ENCODE data around the gene SCP2.

The SCP2 gene

DNA sequence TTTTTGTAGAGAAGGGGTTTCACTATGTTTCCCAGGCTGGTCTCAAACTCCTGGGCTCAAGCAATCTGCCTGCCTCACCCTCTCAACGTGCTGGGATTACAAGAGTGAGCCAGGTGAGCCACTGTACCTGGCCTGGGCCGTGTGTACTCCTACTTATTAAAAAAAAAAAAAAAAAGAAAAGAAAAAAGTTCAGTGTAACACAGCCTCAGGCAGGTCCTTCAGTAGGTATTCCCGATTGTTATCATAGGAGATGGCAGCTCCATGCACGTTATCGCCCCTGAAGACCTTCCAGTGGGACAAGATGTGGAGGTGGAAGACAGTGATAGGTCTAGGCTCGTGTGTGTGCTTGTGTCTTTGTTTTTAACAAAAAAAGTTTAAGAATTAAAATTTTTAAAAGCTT lies 8.9 kb upstream of the SCP2 start:
- no peak overlapping the region for H3K4me2 ChIP-seq (ENCODE audit: insufficient read depth, low read length)
- ATAC-seq (ENCODE audit: insufficient read depth, low read depth), result no peak

DNA sequence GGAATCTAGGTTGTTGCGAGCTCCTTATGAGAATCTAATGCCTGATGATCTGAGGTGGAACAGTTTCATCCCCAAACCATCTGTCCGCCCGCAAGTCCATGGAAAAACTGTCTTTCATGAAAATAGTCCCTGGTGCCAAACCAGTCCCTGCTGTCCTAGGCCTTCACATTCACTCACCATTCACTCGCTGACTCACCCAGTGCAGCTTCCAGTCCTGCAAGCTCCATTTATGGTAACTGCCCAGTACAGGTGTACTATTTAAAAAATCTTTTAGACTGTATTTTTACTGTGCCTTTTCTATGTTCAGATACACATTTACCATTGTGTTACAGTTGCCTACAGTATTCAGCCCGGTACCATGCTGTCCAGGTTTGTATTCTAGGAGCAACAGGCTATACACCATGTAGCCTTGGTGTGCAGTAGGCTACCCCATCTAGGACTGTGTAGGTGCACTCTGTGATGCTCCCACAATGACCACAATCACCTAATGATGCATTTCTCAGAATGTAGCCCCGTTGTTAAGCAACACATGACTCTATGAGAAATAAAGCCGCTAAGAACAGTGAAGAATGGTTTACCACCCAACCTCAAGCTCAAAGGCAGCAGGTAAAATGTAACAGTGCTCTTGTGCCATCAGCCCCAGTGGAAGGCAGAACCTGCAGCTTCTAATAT lies 7.9 kb upstream of the SCP2 start:
- no peak for ATAC-seq (ENCODE audit: insufficient read depth, low read depth)
- Histone ChIP-seq H3K4me3 (ENCODE audit: low read depth in 1 of 2, low read length in 2 of 2) (no peak overlapping the region), H3K4me1 (ENCODE audit: insufficient read depth, low read length) (peaks cover 9% of the 10 kb centered on the region; the same call in 1 of the 2 replicates), H3K36me3 (ENCODE audit: insufficient read depth, low read length) (no peaks in the 10 kb centered on the region), H3K27ac (ENCODE audit: low read length) (no peak overlapping the region), H3K4me2 (ENCODE audit: insufficient read depth, low read length) (no peak overlapping the region), H3K27me3 (ENCODE audit: insufficient read depth, low read length, poor library complexity) (no peaks in the 10 kb centered on the region), H3K9me3 (ENCODE audit: insufficient read depth, low read length, severe bottlenecking) (no peaks in the 10 kb centered on the region), H3K79me2 (ENCODE audit: insufficient read depth, low read length) (no peaks in the 10 kb centered on the region), H2AFZ (ENCODE audit: low read depth, low read length) (no peak overlapping the region), H3K9ac (ENCODE audit: low read depth, low read length) (no peak overlapping the region), H4K20me1 (ENCODE audit: insufficient read depth, low read length) (no peaks in the 10 kb centered on the region)
- no peak for DNase-seq
- TF ChIP-seq EZH2 (IDR thresholded peaks at IDR 0.05; ENCODE audit: borderline replicate concordance, low read depth, low read length, severe bottlenecking), result no peak
- TF ChIP-seq, protein P1, sequence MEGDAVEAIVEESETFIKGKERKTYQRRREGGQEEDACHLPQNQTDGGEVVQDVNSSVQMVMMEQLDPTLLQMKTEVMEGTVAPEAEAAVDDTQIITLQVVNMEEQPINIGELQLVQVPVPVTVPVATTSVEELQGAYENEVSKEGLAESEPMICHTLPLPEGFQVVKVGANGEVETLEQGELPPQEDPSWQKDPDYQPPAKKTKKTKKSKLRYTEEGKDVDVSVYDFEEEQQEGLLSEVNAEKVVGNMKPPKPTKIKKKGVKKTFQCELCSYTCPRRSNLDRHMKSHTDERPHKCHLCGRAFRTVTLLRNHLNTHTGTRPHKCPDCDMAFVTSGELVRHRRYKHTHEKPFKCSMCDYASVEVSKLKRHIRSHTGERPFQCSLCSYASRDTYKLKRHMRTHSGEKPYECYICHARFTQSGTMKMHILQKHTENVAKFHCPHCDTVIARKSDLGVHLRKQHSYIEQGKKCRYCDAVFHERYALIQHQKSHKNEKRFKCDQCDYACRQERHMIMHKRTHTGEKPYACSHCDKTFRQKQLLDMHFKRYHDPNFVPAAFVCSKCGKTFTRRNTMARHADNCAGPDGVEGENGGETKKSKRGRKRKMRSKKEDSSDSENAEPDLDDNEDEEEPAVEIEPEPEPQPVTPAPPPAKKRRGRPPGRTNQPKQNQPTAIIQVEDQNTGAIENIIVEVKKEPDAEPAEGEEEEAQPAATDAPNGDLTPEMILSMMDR (IDR thresholded peaks at IDR 0.05; ENCODE audit: borderline replicate concordance, extremely low read depth, low read length, poor library complexity, severe bottlenecking), result no peak

More for the DNA sequence above, 8.9 kb upstream of the SCP2 start:
- TF ChIP-seq, protein P1 (IDR thresholded peaks at IDR 0.05; ENCODE audit: borderline replicate concordance, extremely low read depth, low read length, poor library complexity, severe bottlenecking), result no peak
- no peak for TF ChIP-seq EZH2 (IDR thresholded peaks at IDR 0.05; ENCODE audit: borderline replicate concordance, low read depth, low read length, severe bottlenecking)
- Histone ChIP-seq H3K9me3 (ENCODE audit: insufficient read depth, low read length, severe bottlenecking) (no peaks in the 10 kb centered on the region), H3K36me3 (ENCODE audit: insufficient read depth, low read length) (no peaks in the 10 kb centered on the region), H4K20me1 (ENCODE audit: insufficient read depth, low read length) (no peaks in the 10 kb centered on the region), H3K79me2 (ENCODE audit: insufficient read depth, low read length) (no peaks in the 10 kb centered on the region), H2AFZ (ENCODE audit: low read depth, low read length) (no peak overlapping the region), H3K4me1 (ENCODE audit: insufficient read depth, low read length) (peaks cover 9% of the 10 kb centered on the region; the same call in 1 of the 2 replicates), H3K4me3 (ENCODE audit: low read depth in 1 of 2, low read length in 2 of 2) (no peak overlapping the region), H3K27me3 (ENCODE audit: insufficient read depth, low read length, poor library complexity) (no peaks in the 10 kb centered on the region), H3K27ac (ENCODE audit: low read length) (no peak overlapping the region), H3K9ac (ENCODE audit: low read depth, low read length) (no peak overlapping the region)
- DNase-seq, result no peak

DNA sequence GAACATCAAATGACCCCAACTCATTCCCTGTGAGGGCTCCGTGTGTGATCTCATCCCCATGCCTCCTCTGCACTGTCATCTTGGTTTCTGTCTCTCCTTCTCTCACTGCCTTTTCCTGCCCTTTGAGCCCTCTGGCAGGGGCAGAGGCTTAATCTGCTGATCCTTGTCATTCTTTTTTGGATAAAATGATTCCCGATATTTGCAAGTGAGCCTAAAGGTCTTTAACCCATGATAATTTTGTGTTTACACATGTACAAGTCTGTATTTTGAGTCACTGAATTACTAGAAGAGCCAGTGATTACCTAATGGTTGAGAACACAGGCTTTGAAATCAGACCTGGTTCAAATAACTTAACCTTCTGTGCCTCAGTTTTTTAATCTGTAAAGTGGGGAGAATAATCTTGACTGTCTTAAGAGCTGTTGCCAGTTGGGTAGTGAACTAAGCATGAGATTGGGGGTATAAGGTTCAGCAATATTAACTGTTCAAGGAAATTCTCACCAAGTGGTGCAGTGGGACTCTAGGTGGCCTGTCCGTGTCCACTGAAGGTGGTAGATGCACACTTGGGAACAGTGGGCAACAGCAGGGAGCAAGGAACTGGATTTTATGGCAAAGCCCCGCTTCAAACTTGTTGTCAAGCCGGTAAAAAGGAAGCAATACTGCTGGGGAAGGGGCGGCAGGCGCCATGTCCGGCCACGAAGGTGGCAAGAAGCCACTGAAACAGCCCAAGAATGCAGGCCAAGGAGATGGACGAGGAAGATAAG lies 7.2 kb upstream of the SCP2 start:
- Histone ChIP-seq H3K9ac (ENCODE audit: low read depth, low read length) (no peak overlapping the region), H3K27me3 (ENCODE audit: insufficient read depth, low read length, poor library complexity) (no peaks in the 10 kb centered on the region), H3K27ac (ENCODE audit: low read length) (no peak overlapping the region), H3K9me3 (ENCODE audit: insufficient read depth, low read length, severe bottlenecking) (no peaks in the 10 kb centered on the region), H4K20me1 (ENCODE audit: insufficient read depth, low read length) (no peaks in the 10 kb centered on the region), H3K4me1 (ENCODE audit: insufficient read depth, low read length) (peaks cover 9% of the 10 kb centered on the region; the same call in 1 of the 2 replicates), H3K4me3 (ENCODE audit: low read depth in 1 of 2, low read length in 2 of 2) (no peak overlapping the region), H3K36me3 (ENCODE audit: insufficient read depth, low read length) (no peaks in the 10 kb centered on the region), H3K4me2 (ENCODE audit: insufficient read depth, low read length) (no peak overlapping the region), H3K79me2 (ENCODE audit: insufficient read depth, low read length) (no peaks in the 10 kb centered on the region), H2AFZ (ENCODE audit: low read depth, low read length) (no peak overlapping the region)
- no peak for ATAC-seq (ENCODE audit: insufficient read depth, low read depth)
- TF ChIP-seq EZH2 (IDR thresholded peaks at IDR 0.05; ENCODE audit: borderline replicate concordance, low read depth, low read length, severe bottlenecking), result no peak
- TF ChIP-seq, protein P1 (IDR thresholded peaks at IDR 0.05; ENCODE audit: borderline replicate concordance, extremely low read depth, low read length, poor library complexity, severe bottlenecking), result no peak
- DNase-seq, result no peak

All from DND-41 (cell line).